ENCODE data around the gene PLCL1.

The PLCL1 gene

GRCh38 chr2:197972587-197972986 is 168.2 kb downstream of the PLCL1 start:
- no peak overlapping the region for H3K4me3 ChIP-seq
- no peak for DNase-seq (ENCODE audit: low read depth, low spot score)
- no peaks in the 10 kb centered on the region for H3K36me3 ChIP-seq (ENCODE audit: insufficient read depth, low read length)
- H3K9ac ChIP-seq (ENCODE audit: insufficient read length) = no peak overlapping the region
- H3K27ac ChIP-seq = no peak overlapping the region; the same call in 1 of the 2 replicates
- H3K9me3 ChIP-seq (ENCODE audit: low read depth, low read length) = no peaks in the 10 kb centered on the region
- TF ChIP-seq FOXP2 (optimal IDR thresholded peaks at IDR 0.05; ENCODE audit: control extremely low read depth, extremely low read length, insufficient read depth) = no peak
- TF ChIP-seq POLR2AphosphoS5 (IDR thresholded peaks at IDR 0.05; ENCODE audit: borderline replicate concordance, low read depth, low read length) = no peak
- no peak for TF ChIP-seq EZH2 (IDR thresholded peaks at IDR 0.05)

- no peak overlapping the region for H3K9ac ChIP-seq (ENCODE audit: insufficient read length)
- H3K36me3 ChIP-seq (ENCODE audit: insufficient read depth, low read length) = no peaks in the 10 kb centered on the region
- H3K4me3 ChIP-seq = no peak overlapping the region
- no peak for DNase-seq (ENCODE audit: low read depth, low spot score)
- TF ChIP-seq POLR2AphosphoS5 (IDR thresholded peaks at IDR 0.05; ENCODE audit: borderline replicate concordance, low read depth, low read length) = no peak
- TF ChIP-seq EZH2 (IDR thresholded peaks at IDR 0.05) = no peak
- no peak for TF ChIP-seq FOXP2 (optimal IDR thresholded peaks at IDR 0.05; ENCODE audit: control extremely low read depth, extremely low read length, insufficient read depth)
- H3K27ac ChIP-seq = no peak overlapping the region
- no peaks in the 10 kb centered on the region for H3K9me3 ChIP-seq (ENCODE audit: low read depth, low read length)
These were observed 169.4 kb downstream of the PLCL1 start for GRCh38 chr2:197973772-197974171.

GRCh38 chr2:197975931-197976519 is 171.6 kb downstream of the PLCL1 start:
- no peak overlapping the region for H3K27ac ChIP-seq
- H3K9me3 ChIP-seq (ENCODE audit: low read depth, low read length) = no peaks in the 10 kb centered on the region
- H3K9ac ChIP-seq (ENCODE audit: insufficient read length) = no peak overlapping the region
- TF ChIP-seq EZH2 (IDR thresholded peaks at IDR 0.05) (no peak), FOXP2 (optimal IDR thresholded peaks at IDR 0.05; ENCODE audit: control extremely low read depth, extremely low read length, insufficient read depth) (no peak), POLR2AphosphoS5 (IDR thresholded peaks at IDR 0.05; ENCODE audit: borderline replicate concordance, low read depth, low read length) (no peak)
- H3K36me3 ChIP-seq (ENCODE audit: insufficient read depth, low read length) = no peaks in the 10 kb centered on the region
- no peak overlapping the region for H3K4me3 ChIP-seq
- no peak for DNase-seq (ENCODE audit: low read depth, low spot score)

- DNase-seq (ENCODE audit: low read depth, low spot score) = no peak
- Histone ChIP-seq H3K36me3 (ENCODE audit: insufficient read depth, low read length) (no peaks in the 10 kb centered on the region), H3K4me3 (no peak overlapping the region), H3K9ac (ENCODE audit: insufficient read length) (no peak overlapping the region), H3K27ac (no peak overlapping the region), H3K9me3 (ENCODE audit: low read depth, low read length) (no peaks in the 10 kb centered on the region)
- TF ChIP-seq POLR2AphosphoS5 (IDR thresholded peaks at IDR 0.05; ENCODE audit: borderline replicate concordance, low read depth, low read length) (no peak), EZH2 (IDR thresholded peaks at IDR 0.05) (no peak), FOXP2 (optimal IDR thresholded peaks at IDR 0.05; ENCODE audit: control extremely low read depth, extremely low read length, insufficient read depth) (no peak)
These were observed 174.6 kb downstream of the PLCL1 start for GRCh38 chr2:197978971-197979370.

GRCh38 chr2:197982565-197982964 is 178.2 kb downstream of the PLCL1 start:
- Histone ChIP-seq H3K9me3 (ENCODE audit: low read depth, low read length) (no peaks in the 10 kb centered on the region), H3K27ac (no peak overlapping the region), H3K9ac (ENCODE audit: insufficient read length) (no peak overlapping the region), H3K4me3 (no peak overlapping the region), H3K36me3 (ENCODE audit: insufficient read depth, low read length) (no peaks in the 10 kb centered on the region)
- no peak for DNase-seq (ENCODE audit: low read depth, low spot score)
- TF ChIP-seq EZH2 (IDR thresholded peaks at IDR 0.05) (no peak), POLR2AphosphoS5 (IDR thresholded peaks at IDR 0.05; ENCODE audit: borderline replicate concordance, low read depth, low read length) (no peak), FOXP2 (optimal IDR thresholded peaks at IDR 0.05; ENCODE audit: control extremely low read depth, extremely low read length, insufficient read depth) (no peak)

GRCh38 chr2:197985029-197985638 is 180.7 kb downstream of the PLCL1 start:
- TF ChIP-seq EZH2 (IDR thresholded peaks at IDR 0.05) = no peak
- no peak for TF ChIP-seq FOXP2 (optimal IDR thresholded peaks at IDR 0.05; ENCODE audit: control extremely low read depth, extremely low read length, insufficient read depth)
- no peak for TF ChIP-seq POLR2AphosphoS5 (IDR thresholded peaks at IDR 0.05; ENCODE audit: borderline replicate concordance, low read depth, low read length)
- Histone ChIP-seq H3K4me3 (no peak overlapping the region), H3K27ac (no peak overlapping the region), H3K9me3 (ENCODE audit: low read depth, low read length) (no peaks in the 10 kb centered on the region), H3K9ac (ENCODE audit: insufficient read length) (no peak overlapping the region), H3K36me3 (ENCODE audit: insufficient read depth, low read length) (no peaks in the 10 kb centered on the region)
- DNase-seq (ENCODE audit: low read depth, low spot score) = no peak

GRCh38 chr2:197986977-197987376 is 182.6 kb downstream of the PLCL1 start:
- Histone ChIP-seq H3K36me3 (ENCODE audit: insufficient read depth, low read length) (no peaks in the 10 kb centered on the region), H3K9ac (ENCODE audit: insufficient read length) (no peak overlapping the region), H3K27ac (no peak overlapping the region), H3K9me3 (ENCODE audit: low read depth, low read length) (no peaks in the 10 kb centered on the region), H3K4me3 (no peak overlapping the region)
- no peak for DNase-seq (ENCODE audit: low read depth, low spot score)
- TF ChIP-seq FOXP2 (optimal IDR thresholded peaks at IDR 0.05; ENCODE audit: control extremely low read depth, extremely low read length, insufficient read depth) (no peak), EZH2 (IDR thresholded peaks at IDR 0.05) (no peak), POLR2AphosphoS5 (IDR thresholded peaks at IDR 0.05; ENCODE audit: borderline replicate concordance, low read depth, low read length) (no peak)

- H3K27ac ChIP-seq = no peak overlapping the region
- H3K4me3 ChIP-seq = no peak overlapping the region
- no peak for DNase-seq (ENCODE audit: low read depth, low spot score)
- H3K9me3 ChIP-seq (ENCODE audit: low read depth, low read length) = no peaks in the 10 kb centered on the region
- H3K9ac ChIP-seq (ENCODE audit: insufficient read length) = no peak overlapping the region
- TF ChIP-seq POLR2AphosphoS5 (IDR thresholded peaks at IDR 0.05; ENCODE audit: borderline replicate concordance, low read depth, low read length) = no peak
- TF ChIP-seq FOXP2 (optimal IDR thresholded peaks at IDR 0.05; ENCODE audit: control extremely low read depth, extremely low read length, insufficient read depth) = no peak
- no peak for TF ChIP-seq EZH2 (IDR thresholded peaks at IDR 0.05)
- no peaks in the 10 kb centered on the region for H3K36me3 ChIP-seq (ENCODE audit: insufficient read depth, low read length)
These were observed 186.0 kb downstream of the PLCL1 start for GRCh38 chr2:197990356-197990755.

Data from SK-N-MC (cell line).